Tibial nerve (tissue), 4 donors: ENCODE measurements around the gene ATG10. TPM values are rescaled to one million over a fixed set of nuclear protein-coding genes. Genes with fewer than 3 reads are reported as not detected.

Source experiments
- DNase-seq, 2 donors: peaks; one replicate each; pipeline ENCODE4 v3.0.0-alpha.2; 2019; ENCODE audit warnings: low spot score in 2 of 2
- H3K27ac ChIP-seq, 4 donors: fragments of 200-600 bp; sonication (generic) in 3 of 4; one replicate each; pipeline ENCODE4 v1.5.1; 2017 to 2019; ENCODE audit warnings: mild to moderate bottlenecking in 1 of 4
- H3K27me3 ChIP-seq, 2 donors: fragments of 200-600 bp; sonication (generic) in 1 of 2; one replicate each; pipeline versions ENCODE4 v1.5.1 to v1.6.0; 2017 to 2019
- H3K36me3 ChIP-seq, 3 donors: fragments of 200-600 bp; sonication (generic); one replicate each; pipeline ENCODE4 v1.5.1; 2018 to 2019
- H3K4me1 ChIP-seq, 4 donors: fragments of 200-600 bp; sonication (generic) in 3 of 4; one replicate each; pipeline ENCODE4 v1.5.1; 2017 to 2019
- H3K4me3 ChIP-seq, 4 donors: fragments of 200-600 bp; sonication (generic) in 3 of 4; one replicate each; pipeline ENCODE4 v1.5.1; 2017 to 2019; ENCODE audit warnings: mild to moderate bottlenecking in 1 of 4, moderate library complexity in 1 of 4
- H3K9me3 ChIP-seq, 4 donors: fragments of 200-600 bp; sonication (generic) in 3 of 4; one replicate each; pipeline ENCODE4 v1.5.1; 2017 to 2019
- EP300 ChIP-seq, 2 donors: sonication (generic); formaldehyde crosslinking; IDR thresholded peaks; one replicate each; pipeline ENCODE4 v1.6.1; 2017; ENCODE audit warnings: antibody characterized with exemption in 2 of 2, mild to moderate bottlenecking in 1 of 2
- POLR2A ChIP-seq, 2 donors: fragments of 450-650 bp; IDR thresholded peaks; one replicate each; pipeline ENCODE4 v1.6.1; 2017; ENCODE audit warnings: antibody characterized with exemption in 2 of 2, mild to moderate bottlenecking in 2 of 2, moderate library complexity in 2 of 2
- WGBS, 2 donors: methylation state at CpG; one replicate each; pipeline ENCODE4 v1.1.5; 2018; 5-methylcytosine and 5-hydroxymethylcytosine counted together
- total RNA-seq, 4 donors: library from RNA; depleted of rRNA; stranded (reverse); fragments of >200 nt; gene quantifications; one replicate each; pipeline ENCODE4 v1.1.0, GENCODE V29; 2016
- TF ChIP-seq, protein P1 (sequence below), 5 experiments: fragments of 200-600 bp in 3 of 5; fragments of 450-650 bp in 2 of 5; sonication (generic) in 3 of 5; IDR thresholded peaks; one replicate each; pipeline ENCODE4 v1.5.1; 2016 to 2019; ENCODE audit warnings: antibody characterized with exemption in 5 of 5, mild to moderate bottlenecking in 3 of 5, moderate library complexity in 2 of 5

ATG10 gene
- total RNA-seq, 4 donors from 2014 or later, result 3.5 to 25.1 (median 6.9) TPM

DNA sequence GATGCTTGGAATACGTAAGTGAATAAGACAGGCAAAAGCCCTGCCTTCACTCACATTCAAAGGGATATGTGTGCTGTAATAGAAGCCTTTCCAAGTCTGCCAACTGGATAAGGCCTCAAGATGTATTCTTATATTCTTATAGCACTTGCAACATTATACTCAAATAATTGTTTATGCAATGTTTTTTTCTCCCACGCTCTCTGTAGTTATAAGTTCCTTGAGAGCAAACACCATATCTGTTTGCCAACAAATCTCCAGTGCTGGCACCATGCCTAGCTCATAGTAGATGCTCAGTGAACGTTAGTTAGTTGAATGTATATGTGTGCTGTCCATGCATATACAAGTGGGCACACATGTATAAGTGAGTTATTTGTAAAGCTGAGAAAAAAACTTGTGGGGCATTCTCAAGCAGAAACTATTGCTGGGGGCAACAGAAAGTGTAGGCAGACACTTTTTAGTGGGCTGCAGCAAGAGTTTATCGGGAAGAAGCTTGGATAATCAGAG is 181.2 kb downstream of the ATG10 start:
- 77 to 80% methylated on average over 4 of the region's 4 CpGs for WGBS, 2 donors
- no peaks in the 10 kb centered on the region for H3K27me3 ChIP-seq
- H3K9me3 ChIP-seq, result no peaks in the 10 kb centered on the region
- peaks cover 0 to 12% (median 3%) of the 10 kb centered on the region in 4 donors for H3K4me1 ChIP-seq
- no peaks in the 10 kb centered on the region for H3K36me3 ChIP-seq
- H3K4me3 ChIP-seq, result no peak overlapping the region
- H3K27ac ChIP-seq, result no peak overlapping the region
- no peak for DNase-seq
- TF ChIP-seq, protein P1, sequence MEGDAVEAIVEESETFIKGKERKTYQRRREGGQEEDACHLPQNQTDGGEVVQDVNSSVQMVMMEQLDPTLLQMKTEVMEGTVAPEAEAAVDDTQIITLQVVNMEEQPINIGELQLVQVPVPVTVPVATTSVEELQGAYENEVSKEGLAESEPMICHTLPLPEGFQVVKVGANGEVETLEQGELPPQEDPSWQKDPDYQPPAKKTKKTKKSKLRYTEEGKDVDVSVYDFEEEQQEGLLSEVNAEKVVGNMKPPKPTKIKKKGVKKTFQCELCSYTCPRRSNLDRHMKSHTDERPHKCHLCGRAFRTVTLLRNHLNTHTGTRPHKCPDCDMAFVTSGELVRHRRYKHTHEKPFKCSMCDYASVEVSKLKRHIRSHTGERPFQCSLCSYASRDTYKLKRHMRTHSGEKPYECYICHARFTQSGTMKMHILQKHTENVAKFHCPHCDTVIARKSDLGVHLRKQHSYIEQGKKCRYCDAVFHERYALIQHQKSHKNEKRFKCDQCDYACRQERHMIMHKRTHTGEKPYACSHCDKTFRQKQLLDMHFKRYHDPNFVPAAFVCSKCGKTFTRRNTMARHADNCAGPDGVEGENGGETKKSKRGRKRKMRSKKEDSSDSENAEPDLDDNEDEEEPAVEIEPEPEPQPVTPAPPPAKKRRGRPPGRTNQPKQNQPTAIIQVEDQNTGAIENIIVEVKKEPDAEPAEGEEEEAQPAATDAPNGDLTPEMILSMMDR (IDR thresholded peaks at IDR 0.05), result no peak
- TF ChIP-seq POLR2A (IDR thresholded peaks at IDR 0.05) (no peak), EP300 (IDR thresholded peaks at IDR 0.05) (no peak)

DNA sequence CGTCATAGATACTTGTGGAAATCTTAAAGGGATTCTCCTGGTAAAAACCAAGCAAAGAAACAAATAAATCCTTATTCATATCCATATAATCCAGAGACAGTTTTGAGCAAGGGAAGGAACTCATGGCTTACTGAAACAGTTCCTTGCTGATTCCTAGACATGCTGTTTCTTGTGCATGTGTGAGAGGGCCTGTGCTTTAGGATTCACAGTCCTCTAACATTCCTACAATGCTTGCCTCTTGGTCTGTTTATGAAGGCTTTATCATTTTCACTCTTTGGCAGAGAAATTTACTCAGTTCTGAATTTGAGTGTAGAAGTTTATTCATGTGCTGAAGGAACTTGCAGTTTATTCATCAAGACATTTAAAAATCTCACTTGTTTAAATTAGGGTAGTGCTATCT is 183.0 kb downstream of the ATG10 start:
- no peak overlapping the region for H3K4me3 ChIP-seq
- TF ChIP-seq EP300 (IDR thresholded peaks at IDR 0.05) (no peak), POLR2A (IDR thresholded peaks at IDR 0.05) (no peak)
- TF ChIP-seq, protein P1 (IDR thresholded peaks at IDR 0.05), result no peak
- H3K27ac ChIP-seq, result no peak overlapping the region
- H3K9me3 ChIP-seq, result no peaks in the 10 kb centered on the region
- DNase-seq, result no peak
- no peaks in the 10 kb centered on the region for H3K36me3 ChIP-seq
- no peaks in the 10 kb centered on the region for H3K27me3 ChIP-seq
- H3K4me1 ChIP-seq, result peaks cover 0 to under 1% (median 0%) of the 10 kb centered on the region in 4 donors
- 75 to 88% methylated on average over 1 of the region's 1 CpG for WGBS, 2 donors

DNA sequence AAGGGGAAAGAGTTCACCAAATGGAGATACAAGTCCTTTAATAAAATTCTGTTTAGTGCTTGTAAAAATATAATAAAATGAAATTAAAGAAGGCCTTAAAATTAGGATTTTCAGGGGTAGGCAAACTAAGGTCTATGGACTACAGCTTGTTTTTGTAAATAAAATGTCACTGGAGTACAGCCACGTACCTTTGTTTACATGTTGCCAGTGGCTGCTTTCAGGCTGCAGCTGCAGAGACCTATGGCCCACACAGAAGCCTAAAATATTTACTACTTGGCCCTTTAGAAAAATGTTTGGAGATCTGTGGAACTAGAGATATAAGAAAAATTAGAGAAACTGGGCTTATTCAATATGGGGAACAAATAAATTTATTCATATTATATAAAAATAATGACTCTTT is 183.5 kb downstream of the ATG10 start:
- 0 to 71% methylated on average over 1 of the region's 1 CpG for WGBS, 2 donors
- Histone ChIP-seq H3K27me3 (no peaks in the 10 kb centered on the region), H3K27ac (no peak overlapping the region), H3K4me1 (no peaks in the 10 kb centered on the region), H3K4me3 (no peak overlapping the region), H3K9me3 (no peaks in the 10 kb centered on the region), H3K36me3 (no peaks in the 10 kb centered on the region)
- no peak for DNase-seq
- TF ChIP-seq POLR2A (IDR thresholded peaks at IDR 0.05), result no peak
- no peak for TF ChIP-seq EP300 (IDR thresholded peaks at IDR 0.05)
- TF ChIP-seq, protein P1 (IDR thresholded peaks at IDR 0.05), result no peak

DNA sequence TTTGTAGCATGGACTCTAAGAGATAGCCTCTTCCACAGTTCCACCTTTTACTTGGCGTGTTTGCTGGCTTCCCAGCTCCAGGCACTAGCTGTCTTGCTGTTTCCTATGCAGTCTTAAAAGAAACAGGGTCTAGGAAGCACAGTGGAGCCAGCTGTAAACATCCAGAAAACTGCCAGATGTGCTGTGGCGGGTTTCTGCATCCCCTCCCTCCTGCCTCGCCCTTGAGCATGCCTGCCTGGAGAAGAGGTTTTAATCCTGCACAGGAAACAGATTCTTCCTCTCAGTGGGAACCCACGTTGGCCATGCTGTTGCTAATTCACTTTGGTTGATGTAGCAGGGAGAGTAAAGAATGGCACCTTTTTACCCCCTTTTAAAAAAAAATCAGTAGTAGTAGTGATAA is 185.1 kb downstream of the ATG10 start:
- Histone ChIP-seq H3K4me1 (no peaks in the 10 kb centered on the region), H3K9me3 (no peaks in the 10 kb centered on the region), H3K4me3 (no peak overlapping the region), H3K27ac (no peak overlapping the region), H3K27me3 (no peaks in the 10 kb centered on the region), H3K36me3 (no peaks in the 10 kb centered on the region)
- no peak for DNase-seq
- WGBS, 2 donors, result 80 to 88% methylated on average over 4 of the region's 4 CpGs
- TF ChIP-seq, protein P1 (IDR thresholded peaks at IDR 0.05), result no peak
- TF ChIP-seq EP300 (IDR thresholded peaks at IDR 0.05) (no peak), POLR2A (IDR thresholded peaks at IDR 0.05) (no peak)

DNA sequence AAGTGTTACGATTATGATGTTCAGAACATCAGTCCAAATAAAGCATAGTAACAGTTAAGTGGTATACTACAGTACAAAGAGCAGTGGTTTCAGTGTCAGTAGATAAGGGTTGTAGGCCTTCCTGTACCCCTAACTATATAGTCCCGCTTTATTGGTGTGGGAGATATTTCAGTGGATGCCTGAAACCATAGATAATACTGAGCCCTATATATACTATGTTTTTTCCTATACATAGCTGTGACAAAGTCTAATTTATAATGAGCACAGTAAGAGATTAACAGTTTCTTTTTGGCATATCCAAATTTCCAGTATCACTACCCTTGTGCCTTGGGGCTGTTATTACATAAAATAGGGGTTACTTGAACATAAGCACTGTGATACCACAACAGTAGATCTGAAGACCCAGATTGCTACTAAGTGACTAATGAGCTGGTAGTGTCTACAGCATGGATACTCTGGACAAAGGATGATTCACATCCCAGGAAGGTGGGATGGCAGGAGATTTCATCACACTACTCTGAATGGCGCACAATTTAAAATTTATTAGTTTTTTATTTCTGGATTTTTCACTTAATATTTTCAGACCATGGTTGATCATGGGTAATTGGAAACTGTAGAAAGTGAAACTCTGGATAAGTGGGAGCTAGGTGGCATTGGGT is 187.1 kb downstream of the ATG10 start:
- H3K4me1 ChIP-seq, result peaks cover 0 to 12% (median 0%) of the 10 kb centered on the region in 4 donors
- no peak overlapping the region for H3K4me3 ChIP-seq
- TF ChIP-seq, protein P1 (IDR thresholded peaks at IDR 0.05), result no peak
- TF ChIP-seq EP300 (IDR thresholded peaks at IDR 0.05) (no peak), POLR2A (IDR thresholded peaks at IDR 0.05) (no peak)
- H3K27ac ChIP-seq, result no peak overlapping the region
- H3K36me3 ChIP-seq, result no peaks in the 10 kb centered on the region
- 98% methylated on average over 3 of the region's 3 CpGs for WGBS, 2 donors
- DNase-seq, result no peak
- H3K9me3 ChIP-seq, result no peaks in the 10 kb centered on the region
- H3K27me3 ChIP-seq, result no peaks in the 10 kb centered on the region
